HG02938 (cell line): Measurements from ENCODE around the gene OLIG1.

Experiments used
- ATAC-seq: cut with Tn5 transposase; IDR thresholded peaks from one replicate; pipeline ENCODE4 v1.9.1; 2021; ENCODE audit warnings: mild to moderate bottlenecking, moderate library complexity; ENCODE audit not compliant: unreplicated experiment

OLIG1 gene

GRCh38 chr21:33030633-33031032 is 39.3 kb upstream of the OLIG1 start:
- no peak for ATAC-seq

- no peak for ATAC-seq
Measured at GRCh38 chr21:33031152-33031911, 38.6 kb upstream of the OLIG1 start.

GRCh38 chr21:33032434-33033047 is 37.4 kb upstream of the OLIG1 start:
- no peak for ATAC-seq

GRCh38 chr21:33033094-33033951 is 36.6 kb upstream of the OLIG1 start:
- ATAC-seq, result no peak

- no peak for ATAC-seq
Measured at GRCh38 chr21:33033961-33034413, 36.0 kb upstream of the OLIG1 start.

GRCh38 chr21:33035147-33035546 is 34.8 kb upstream of the OLIG1 start:
- no peak for ATAC-seq

GRCh38 chr21:33036430-33037162 is 33.3 kb upstream of the OLIG1 start:
- no peak for ATAC-seq

- no peak for ATAC-seq
Measured at GRCh38 chr21:33037501-33037900, 32.4 kb upstream of the OLIG1 start.

- no peak for ATAC-seq
Measured at GRCh38 chr21:33039536-33039935, 30.4 kb upstream of the OLIG1 start.

- no peak for ATAC-seq
Measured at GRCh38 chr21:33040215-33040614, 29.7 kb upstream of the OLIG1 start.

- no peak for ATAC-seq
Measured at GRCh38 chr21:33041981-33042380, 28.0 kb upstream of the OLIG1 start.

GRCh38 chr21:33042812-33043211 is 27.1 kb upstream of the OLIG1 start:
- ATAC-seq, result no peak

GRCh38 chr21:33046455-33046854 is 23.5 kb upstream of the OLIG1 start:
- no peak for ATAC-seq

- no peak for ATAC-seq
Measured at GRCh38 chr21:33047231-33047630, 22.7 kb upstream of the OLIG1 start.

GRCh38 chr21:33051925-33052324 is 18.0 kb upstream of the OLIG1 start:
- no peak for ATAC-seq

GRCh38 chr21:33053951-33054350 is 16.0 kb upstream of the OLIG1 start:
- no peak for ATAC-seq

GRCh38 chr21:33055991-33056390 is 13.9 kb upstream of the OLIG1 start:
- ATAC-seq, result no peak

- ATAC-seq, result no peak
Measured at GRCh38 chr21:33057385-33057940, 12.5 kb upstream of the OLIG1 start.

- ATAC-seq, result no peak
Measured at GRCh38 chr21:33058527-33058926, 11.4 kb upstream of the OLIG1 start.

- no peak for ATAC-seq
Measured at GRCh38 chr21:33058957-33059356, 11.0 kb upstream of the OLIG1 start.
